Adrenal gland (tissue), 5 donors: ENCODE measurements around the gene MMP24.

Experiments used
- POLR2A ChIP-seq, 2 donors: fragments of 450-650 bp; IDR thresholded peaks; one replicate each; pipeline ENCODE4 v1.6.1; 2017; ENCODE audit warnings: antibody characterized with exemption in 2 of 2, mild to moderate bottlenecking in 2 of 2, moderate library complexity in 1 of 2
- TF ChIP-seq, protein P1 (sequence below), 6 experiments: fragments of 450-650 bp in 4 of 6; fragments of 200-600 bp in 2 of 6; sonication (generic) in 1 of 6; IDR thresholded peaks; 1 replicate in 5 of 6; 2 replicates in 1 of 6; pipeline versions ENCODE4 v1.5.1 to v1.8.0; 2016 to 2021; ENCODE audit warnings: antibody characterized with exemption in 6 of 6, mild to moderate bottlenecking in 2 of 6, moderate library complexity in 1 of 6
- donor health status: DM: no; HTN: no; CAD: no.

DNA sequence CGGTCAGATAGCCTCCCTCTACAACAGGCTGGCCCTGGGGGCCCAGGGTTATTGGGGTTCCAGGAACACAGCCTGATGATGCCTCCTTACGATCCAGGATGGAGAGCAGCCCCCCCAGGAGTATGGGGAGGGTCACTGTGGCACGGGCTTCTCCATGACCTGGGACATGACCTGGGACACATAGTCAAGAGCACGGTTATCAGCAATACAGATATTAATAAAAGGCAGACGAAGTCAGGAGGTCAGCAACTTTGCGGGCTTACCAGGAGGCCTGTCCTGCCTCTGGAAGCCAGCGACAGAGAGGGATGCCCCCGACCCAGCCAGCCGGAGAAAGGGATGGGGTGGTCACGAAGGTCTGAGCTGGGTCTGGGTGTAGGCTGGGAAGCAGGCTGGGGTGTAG, 50.6 kb downstream of the MMP24 start:
- no peak for TF ChIP-seq POLR2A (IDR thresholded peaks at IDR 0.05)
- TF ChIP-seq, protein P1, sequence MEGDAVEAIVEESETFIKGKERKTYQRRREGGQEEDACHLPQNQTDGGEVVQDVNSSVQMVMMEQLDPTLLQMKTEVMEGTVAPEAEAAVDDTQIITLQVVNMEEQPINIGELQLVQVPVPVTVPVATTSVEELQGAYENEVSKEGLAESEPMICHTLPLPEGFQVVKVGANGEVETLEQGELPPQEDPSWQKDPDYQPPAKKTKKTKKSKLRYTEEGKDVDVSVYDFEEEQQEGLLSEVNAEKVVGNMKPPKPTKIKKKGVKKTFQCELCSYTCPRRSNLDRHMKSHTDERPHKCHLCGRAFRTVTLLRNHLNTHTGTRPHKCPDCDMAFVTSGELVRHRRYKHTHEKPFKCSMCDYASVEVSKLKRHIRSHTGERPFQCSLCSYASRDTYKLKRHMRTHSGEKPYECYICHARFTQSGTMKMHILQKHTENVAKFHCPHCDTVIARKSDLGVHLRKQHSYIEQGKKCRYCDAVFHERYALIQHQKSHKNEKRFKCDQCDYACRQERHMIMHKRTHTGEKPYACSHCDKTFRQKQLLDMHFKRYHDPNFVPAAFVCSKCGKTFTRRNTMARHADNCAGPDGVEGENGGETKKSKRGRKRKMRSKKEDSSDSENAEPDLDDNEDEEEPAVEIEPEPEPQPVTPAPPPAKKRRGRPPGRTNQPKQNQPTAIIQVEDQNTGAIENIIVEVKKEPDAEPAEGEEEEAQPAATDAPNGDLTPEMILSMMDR (IDR thresholded peaks at IDR 0.05): no peak
